ENCODE measurements around the gene TMEM91.

- TF ChIP-seq EZH2 (optimal IDR thresholded peaks at IDR 0.05; ENCODE audit: low read depth, low read length) = no peak
- TF ChIP-seq CTCF (IDR thresholded peaks at IDR 0.05; ENCODE audit: low read length) = no peak
Observed at GRCh38 chr19:41431426-41432386, 55.4 kb downstream of the TMEM91 start.
